GM19193 (cell line): Measurements from ENCODE around the gene IL1RAP.

ENCODE experiments used
- POLR2A ChIP-seq: IDR thresholded peaks from 4 replicates; pipeline ENCODE4 v1.6.1; 2011; ENCODE audit not compliant: insufficient read depth, insufficient read length; ENCODE audit errors: extremely low read depth

IL1RAP gene

GRCh38 chr3:190531406-190531805, 17.5 kb downstream of the IL1RAP start:
- no peak for TF ChIP-seq POLR2A

- no peak for TF ChIP-seq POLR2A
Measured at GRCh38 chr3:190532731-190533203, 18.9 kb downstream of the IL1RAP start.

DNA sequence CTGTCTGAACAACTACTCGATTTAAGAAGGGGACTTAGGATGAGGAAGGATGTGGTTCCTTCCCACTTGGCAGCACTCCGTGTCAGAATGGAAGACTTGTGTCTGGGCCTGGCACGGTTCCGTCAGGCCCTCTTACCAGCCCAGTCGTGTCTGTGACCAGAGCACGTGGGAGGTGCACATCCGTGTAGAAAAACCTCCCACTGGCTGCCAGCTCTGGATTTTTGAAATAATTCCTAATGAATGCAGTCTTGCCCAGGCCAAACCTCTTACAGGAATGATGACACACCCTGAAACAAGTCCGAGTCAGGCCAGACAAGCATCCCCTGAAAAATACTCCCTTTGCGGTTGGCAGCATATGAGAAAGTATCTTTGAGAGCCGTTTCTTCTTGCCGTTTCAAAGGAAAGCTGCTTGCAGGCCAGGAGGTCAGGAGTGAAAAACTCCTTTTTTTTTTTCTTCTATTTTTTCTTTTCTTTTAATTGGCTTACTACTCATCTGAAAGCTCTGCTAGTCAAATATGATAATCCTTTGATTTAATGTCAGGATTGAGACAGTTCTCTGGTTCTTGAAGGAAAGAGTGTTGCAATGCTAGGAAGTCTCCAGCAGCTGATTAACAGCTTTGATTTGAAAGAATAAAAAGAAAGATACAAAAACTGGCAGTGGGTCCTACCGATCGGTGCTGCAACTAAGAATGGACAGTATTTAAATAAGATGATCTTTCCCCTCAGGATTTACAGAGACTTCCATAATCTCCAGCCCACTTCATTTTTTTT, 19.8 kb downstream of the IL1RAP start:
- TF ChIP-seq POLR2A = no peak

DNA sequence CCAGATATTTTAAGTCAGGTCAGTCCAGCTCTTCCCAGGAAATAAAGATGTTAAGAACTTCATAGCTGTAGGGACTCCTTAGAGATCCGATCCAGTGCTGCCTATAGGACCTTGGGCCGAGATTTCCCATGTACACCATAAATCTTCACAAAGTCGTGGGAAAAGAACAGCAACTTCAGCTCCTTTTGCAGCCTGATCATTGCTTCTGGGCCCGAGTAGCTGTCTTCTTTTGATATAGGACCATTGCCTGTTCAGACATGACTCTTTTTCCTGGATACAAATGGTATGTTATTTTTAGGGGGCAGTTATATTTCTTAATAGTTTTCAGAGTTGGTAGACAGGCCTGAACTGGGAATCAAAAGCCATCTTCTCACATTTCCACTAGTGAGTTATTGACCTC, 20.5 kb downstream of the IL1RAP start:
- no peak for TF ChIP-seq POLR2A

DNA sequence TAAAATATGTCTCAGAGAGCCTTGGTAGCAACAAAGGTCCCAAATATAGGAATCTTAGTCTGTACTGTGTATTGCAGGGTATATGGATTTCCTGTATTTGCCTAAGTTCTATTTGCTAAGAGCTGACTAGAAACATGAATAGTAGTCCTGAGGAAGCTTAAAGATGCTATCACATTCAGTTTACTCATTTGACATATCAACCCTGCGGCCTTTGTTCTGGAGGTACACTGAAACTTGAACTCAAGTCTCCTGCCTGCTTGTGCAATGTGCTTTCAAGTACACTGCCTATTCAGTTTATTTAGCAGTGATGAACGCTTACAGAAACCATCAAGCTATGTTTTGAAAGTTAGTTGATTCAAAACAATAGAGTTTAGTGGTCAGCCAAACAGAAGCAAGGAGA, 21.1 kb downstream of the IL1RAP start:
- TF ChIP-seq POLR2A = no peak

- no peak for TF ChIP-seq POLR2A
Measured at GRCh38 chr3:190537146-190537545, 23.3 kb downstream of the IL1RAP start.

- no peak for TF ChIP-seq POLR2A
Measured at GRCh38 chr3:190538288-190538687, 24.4 kb downstream of the IL1RAP start.

DNA sequence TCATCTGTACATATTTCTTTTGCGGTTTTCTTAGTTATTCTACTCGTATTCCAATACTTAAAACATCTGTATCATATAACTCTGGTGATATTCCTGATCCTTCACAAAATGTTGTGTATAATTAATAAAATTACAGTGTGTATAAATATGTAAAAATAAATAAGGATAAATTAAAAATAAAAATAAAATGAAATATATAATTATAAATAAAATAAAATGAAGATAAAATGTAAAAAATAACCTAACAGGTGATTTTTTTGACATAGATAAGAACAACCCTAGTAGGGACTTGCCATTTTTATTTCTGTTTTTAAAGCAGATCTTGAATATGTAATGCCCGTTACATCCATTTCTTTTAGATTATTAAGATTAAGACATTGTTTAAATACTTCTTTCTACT, 25.6 kb downstream of the IL1RAP start:
- no peak for TF ChIP-seq POLR2A

GRCh38 chr3:190541008-190541407, 27.1 kb downstream of the IL1RAP start:
- no peak for TF ChIP-seq POLR2A

DNA sequence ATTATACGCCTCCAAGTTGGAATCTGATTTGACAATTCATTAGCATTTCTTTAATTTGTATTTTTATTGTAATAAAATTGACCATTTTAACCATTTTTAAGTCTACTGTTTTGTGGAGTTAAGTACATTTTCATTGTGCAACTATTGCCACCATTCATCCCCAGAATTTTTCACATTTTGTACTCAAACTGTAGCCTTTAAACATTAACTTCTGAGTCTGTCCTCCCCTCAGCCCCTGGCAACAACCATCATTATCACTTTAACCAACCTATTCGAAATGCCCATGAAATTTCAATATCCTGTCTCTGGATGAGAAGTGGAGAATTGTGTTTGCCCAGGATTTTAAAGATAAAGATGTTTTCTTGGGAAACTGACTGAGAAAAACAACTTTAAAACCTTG, 27.7 kb downstream of the IL1RAP start:
- TF ChIP-seq POLR2A = no peak

DNA sequence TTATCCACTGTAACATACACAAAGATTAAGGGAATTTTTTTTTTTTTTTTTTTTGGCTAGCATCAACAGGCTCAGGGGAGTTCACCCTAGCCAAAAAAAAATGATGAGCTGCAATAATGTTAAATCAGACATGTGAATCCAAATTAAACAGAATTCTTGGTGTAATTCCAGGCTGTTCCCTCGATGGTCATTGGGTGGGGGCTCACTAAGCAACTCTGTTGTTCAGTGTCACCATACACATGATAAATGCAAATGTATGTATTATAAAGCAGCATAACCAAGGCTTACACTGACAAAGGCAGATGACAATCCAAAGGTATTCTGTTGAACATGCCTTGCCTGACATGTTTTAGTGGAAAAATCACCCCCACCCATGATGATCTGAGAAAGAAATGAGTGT, 29.0 kb downstream of the IL1RAP start:
- no peak for TF ChIP-seq POLR2A

DNA sequence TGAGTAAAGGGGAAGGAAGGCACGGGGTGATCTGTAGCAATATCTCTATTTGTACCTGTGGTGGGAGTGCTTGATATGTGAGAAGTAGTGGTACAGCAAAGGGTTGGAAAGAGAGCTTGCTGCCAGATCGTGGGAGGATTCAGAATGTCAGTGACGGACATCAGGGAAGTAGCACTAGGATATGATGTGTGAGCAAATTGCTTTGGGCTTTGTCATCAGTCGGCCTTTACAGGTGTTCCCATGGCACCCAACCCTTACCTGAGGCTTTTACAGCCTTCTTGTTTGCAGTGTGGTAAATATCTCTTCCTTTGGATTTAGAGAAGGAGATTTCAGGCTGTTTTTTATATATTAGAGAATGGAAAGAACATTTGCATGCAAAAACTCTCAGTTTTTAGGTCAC, 29.8 kb downstream of the IL1RAP start:
- no peak for TF ChIP-seq POLR2A

- no peak for TF ChIP-seq POLR2A
Measured at GRCh38 chr3:190545191-190545590, 31.3 kb downstream of the IL1RAP start.

GRCh38 chr3:190546881-190547510, 33.1 kb downstream of the IL1RAP start:
- TF ChIP-seq POLR2A = no peak

- TF ChIP-seq POLR2A = no peak
Measured at GRCh38 chr3:190548031-190548656, 34.3 kb downstream of the IL1RAP start.

GRCh38 chr3:190552021-190552420, 38.1 kb downstream of the IL1RAP start:
- no peak for TF ChIP-seq POLR2A
